Activated naive CD4-positive, alpha-beta T cell treated with anti-CD3 and anti-CD28 coated beads, Interleukin-2, amount 50 U/mL, for 72 hours (primary cell): Measurements from ENCODE around the gene HK3. TPM values are rescaled to one million over a fixed set of nuclear protein-coding genes. Genes with fewer than 3 reads are reported as not detected.

ENCODE experiments used
- ATAC-seq, 2 donors: fragments of 150-1000 bp; cut with Tn5 transposase; 2 replicates each; pipeline ENCODE4 v1.10.0; 2021; ENCODE audit warnings: mild to moderate bottlenecking in 2 of 2, moderate library complexity in 2 of 2
- DNase-seq, 2 donors: peaks; one replicate each; pipeline ENCODE4 v3.0.0; 2021 to 2022; ENCODE audit warnings: low spot score in 2 of 2
- H3K27ac Mint-ChIP-seq, 2 donors: one replicate each; pipeline ENCODE4 v1.8.0; 2022; ENCODE audit warnings: mild to moderate bottlenecking in 2 of 2, mixed read lengths in 2 of 2
- H3K36me3 Mint-ChIP-seq, 2 donors: one replicate each; pipeline ENCODE4 v1.8.0; 2022; ENCODE audit warnings: mixed read lengths in 2 of 2
- H3K9me3 Mint-ChIP-seq, 2 donors: one replicate each; pipeline ENCODE4 v1.8.0; 2022; ENCODE audit warnings: mixed read lengths in 2 of 2
- total RNA-seq, 2 donors: library from RNA; stranded (reverse); gene quantifications; one replicate each; pipeline ENCODE4 v1.2.3, GENCODE V29; 2022

HK3 gene
- total RNA-seq, 2 donors from 2014 or later, result 0.11 to 0.27 TPM

DNA sequence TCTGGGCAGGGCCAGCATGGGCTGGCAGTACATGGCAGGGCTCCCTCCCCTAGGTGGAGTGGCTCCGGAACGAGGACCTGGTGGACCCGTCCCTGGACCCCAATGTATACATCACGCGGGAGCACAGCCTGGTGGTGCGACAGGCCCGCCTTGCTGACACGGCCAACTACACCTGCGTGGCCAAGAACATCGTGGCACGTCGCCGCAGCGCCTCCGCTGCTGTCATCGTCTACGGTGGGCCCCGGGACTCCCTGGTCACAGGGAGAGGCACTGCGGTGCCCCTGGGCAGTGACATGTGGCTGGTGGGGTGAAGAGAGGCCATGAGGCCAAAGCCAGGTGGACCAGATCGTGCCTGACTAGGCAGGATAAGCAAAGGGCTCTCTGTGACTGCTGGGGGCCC lies 30.4 kb downstream of the HK3 start:
- no peak overlapping the region for H3K27ac Mint-ChIP-seq
- H3K36me3 Mint-ChIP-seq, result peaks cover 0 to 8% of the 10 kb centered on the region in 2 donors
- DNase-seq (no peak), ATAC-seq (no peak)
- peaks cover 0 to 5% of the 10 kb centered on the region in 2 donors for H3K9me3 Mint-ChIP-seq

DNA sequence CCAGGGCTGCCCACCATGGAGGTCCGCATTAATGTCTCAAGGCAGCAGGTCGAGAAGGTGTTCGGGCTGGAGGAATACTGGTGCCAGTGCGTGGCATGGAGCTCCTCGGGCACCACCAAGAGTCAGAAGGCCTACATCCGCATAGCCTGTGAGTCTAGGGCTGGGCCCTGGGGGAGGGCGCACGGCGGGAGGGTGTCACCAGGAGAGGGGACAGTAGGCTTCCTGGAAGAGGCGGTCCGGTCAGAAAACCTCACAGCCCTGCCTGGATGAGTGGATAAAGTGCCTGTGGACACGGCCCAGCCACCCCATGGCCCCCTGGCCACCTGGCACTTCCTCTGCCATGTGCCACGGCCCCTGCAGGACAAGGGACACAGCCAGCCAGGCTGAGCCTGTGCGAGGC lies 31.0 kb downstream of the HK3 start:
- ATAC-seq, result no peak
- Mint-ChIP-seq H3K27ac (no peak overlapping the region), H3K36me3 (peaks cover 0 to 2% of the 10 kb centered on the region in 2 donors), H3K9me3 (peaks cover 0 to 2% of the 10 kb centered on the region in 2 donors)
- no peak for DNase-seq

DNA sequence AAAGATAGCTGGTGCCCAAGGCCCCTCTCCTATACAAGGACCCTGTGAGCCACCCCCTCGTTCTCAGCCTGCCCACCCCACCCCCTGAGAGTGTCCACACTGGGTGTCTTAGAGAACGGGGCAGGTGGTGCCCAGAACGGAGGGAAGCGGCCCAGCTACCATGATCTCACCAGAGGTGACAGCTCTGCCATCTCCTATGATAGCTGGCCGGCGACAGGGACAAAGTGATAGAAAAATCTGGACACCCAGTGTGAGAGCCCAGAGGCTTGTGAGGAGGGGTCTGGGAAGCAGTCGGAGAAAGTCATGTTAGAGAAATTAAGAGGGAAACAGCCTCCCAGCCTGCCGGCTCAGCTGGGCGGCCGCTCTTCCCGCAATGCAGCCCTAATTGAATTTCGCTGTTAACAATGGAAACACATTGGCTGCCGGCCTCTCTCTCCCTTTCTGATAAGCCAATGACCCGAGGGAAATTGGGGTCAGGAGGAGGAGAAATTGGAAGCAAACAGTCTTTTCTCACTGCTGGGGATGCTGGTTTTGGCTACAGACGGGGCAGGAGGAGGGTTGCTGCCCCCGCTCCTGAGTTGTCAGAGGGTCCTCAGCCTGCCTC lies 32.3 kb downstream of the HK3 start:
- Mint-ChIP-seq H3K27ac (no peak overlapping the region), H3K36me3 (no peaks in the 10 kb centered on the region), H3K9me3 (no peaks in the 10 kb centered on the region)
- no peak for DNase-seq
- ATAC-seq, result no peak

DNA sequence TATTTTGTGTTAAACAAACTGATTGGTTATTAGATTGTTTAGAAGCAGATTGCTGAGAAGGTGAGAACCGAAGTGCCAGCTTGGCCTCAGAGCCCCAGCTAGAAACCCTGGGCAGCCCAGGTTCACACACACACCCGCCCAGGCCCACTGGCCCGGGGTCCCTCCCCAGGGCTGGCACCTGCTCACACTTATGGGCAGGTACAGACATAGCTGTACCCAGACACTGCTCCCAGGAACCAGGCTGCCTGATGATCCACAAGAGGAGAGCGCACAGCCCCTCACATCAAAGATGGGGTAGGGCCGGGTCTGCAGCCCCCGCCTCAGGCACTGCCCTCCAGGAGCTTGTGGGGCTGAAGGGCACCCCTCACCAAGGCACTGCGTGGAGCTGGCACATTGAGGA lies 33.2 kb downstream of the HK3 start:
- Mint-ChIP-seq H3K9me3 (no peaks in the 10 kb centered on the region), H3K27ac (no peak overlapping the region), H3K36me3 (no peaks in the 10 kb centered on the region)
- DNase-seq (no peak), ATAC-seq (no peak)

DNA sequence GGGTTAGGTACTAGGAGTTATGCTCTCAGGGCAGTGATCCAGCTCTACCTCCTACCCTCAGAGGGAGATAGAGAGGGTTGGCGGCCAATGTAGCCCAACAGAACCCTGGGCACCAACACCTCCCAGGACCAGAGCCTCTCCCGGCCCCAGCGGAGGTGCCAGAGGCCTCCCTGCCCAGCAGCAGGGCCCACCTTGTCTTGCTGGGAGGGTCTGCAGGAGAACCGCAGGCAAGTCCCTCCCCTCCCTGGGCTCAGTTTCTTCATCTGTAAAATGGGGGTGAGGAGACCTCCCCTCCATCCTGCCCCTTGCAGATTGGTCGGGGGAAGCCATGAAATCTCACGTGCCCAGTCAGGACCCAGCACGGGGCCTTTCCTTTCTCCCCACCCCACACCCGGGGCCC lies 34.4 kb downstream of the HK3 start:
- no peak overlapping the region for H3K27ac Mint-ChIP-seq

DNA sequence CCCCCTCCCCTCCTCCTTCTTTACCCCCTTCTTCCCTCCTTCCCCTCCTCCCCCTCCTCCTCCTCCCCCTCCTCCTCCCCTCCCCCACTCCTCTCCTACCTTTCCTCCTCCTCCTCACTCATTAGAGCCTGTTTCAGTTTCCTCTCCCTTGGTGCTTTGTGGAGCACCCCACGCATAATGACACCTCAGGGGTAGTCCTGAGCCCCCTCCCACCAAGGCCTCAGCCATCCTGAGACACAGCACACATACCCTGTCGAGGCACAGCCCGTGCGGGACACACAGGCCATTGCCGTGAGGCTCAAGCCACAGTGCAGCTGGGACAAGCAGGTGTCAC lies 35.4 kb downstream of the HK3 start:
- ATAC-seq (no peak), DNase-seq (no peak)
- Mint-ChIP-seq H3K9me3 (no peaks in the 10 kb centered on the region), H3K36me3 (no peaks in the 10 kb centered on the region), H3K27ac (no peak overlapping the region)

More for the DNA sequence above, 34.4 kb downstream of the HK3 start:
- no peaks in the 10 kb centered on the region for H3K9me3 Mint-ChIP-seq
- no peaks in the 10 kb centered on the region for H3K36me3 Mint-ChIP-seq
- ATAC-seq, result no peak
- DNase-seq, result no peak

DNA sequence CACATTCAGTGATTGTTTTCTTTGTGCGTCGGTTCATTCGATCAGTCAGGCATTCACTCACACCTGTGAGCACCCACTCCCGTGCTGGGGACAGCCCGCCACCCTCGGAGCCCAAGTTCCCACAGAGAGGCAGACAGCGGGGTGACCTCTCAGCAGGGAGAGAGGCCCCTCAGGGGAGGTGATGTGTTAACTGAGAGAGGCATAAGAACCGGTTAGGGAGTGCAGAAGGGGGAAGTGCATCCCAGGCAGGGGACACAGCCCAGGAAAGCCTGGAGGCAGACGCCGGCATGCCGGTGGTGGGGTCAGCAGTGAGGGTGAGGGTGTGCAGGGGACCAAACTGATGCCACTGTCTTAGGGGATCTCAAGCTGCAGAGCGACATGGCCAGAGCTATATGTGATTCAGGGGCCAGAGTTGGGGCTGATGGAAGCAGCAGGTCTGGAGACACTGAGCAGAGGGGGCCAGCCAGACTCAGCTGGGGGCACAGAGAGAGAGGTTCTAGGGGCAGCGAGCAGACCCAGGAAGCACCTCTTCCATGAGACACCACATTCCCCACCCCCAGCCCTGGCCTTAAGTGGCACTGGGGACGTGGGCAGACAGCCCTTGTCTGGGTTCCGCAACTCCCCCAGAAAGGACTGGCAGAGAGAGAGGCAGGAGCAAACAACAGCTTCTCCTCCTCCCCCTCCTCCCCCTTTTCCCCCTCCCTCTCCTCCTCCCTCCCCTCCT lies 35.9 kb downstream of the HK3 start:
- H3K27ac Mint-ChIP-seq, result no peak overlapping the region
- no peaks in the 10 kb centered on the region for H3K36me3 Mint-ChIP-seq
- DNase-seq (no peak), ATAC-seq (no peak)
- no peaks in the 10 kb centered on the region for H3K9me3 Mint-ChIP-seq

DNA sequence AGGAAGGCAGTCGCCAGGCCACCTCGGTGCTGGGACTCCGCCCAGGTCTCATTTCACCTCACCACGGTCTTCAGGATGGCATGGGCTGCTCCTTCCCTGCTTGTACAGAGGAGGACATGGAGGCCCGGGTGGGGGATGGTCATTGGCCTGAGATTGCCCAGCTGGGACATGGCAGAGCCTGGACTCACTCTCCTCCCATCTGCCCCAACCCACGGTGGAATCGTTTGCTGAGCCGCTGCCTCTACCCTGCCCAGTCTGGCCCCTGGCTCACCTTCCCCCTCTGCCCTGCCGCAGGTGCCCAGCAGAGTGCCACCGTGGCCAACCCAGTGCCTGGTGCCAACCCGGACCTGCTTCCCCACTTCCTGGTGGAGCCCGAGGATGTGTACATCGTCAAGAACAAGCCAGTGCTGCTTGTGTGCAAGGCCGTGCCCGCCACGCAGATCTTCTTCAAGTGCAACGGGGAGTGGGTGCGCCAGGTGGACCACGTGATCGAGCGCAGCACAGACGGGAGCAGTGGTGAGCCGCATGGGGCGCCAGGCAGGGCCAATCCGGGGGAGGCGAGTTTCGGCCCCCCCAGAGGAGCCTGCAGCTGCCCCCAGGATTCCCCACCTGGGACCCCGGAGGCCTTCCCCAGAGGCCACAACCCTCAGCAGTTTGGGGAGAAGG lies 36.7 kb downstream of the HK3 start:
- no peak for DNase-seq
- H3K36me3 Mint-ChIP-seq, result no peaks in the 10 kb centered on the region
- ATAC-seq, result no peak
- no peaks in the 10 kb centered on the region for H3K9me3 Mint-ChIP-seq
- H3K27ac Mint-ChIP-seq, result no peak overlapping the region

DNA sequence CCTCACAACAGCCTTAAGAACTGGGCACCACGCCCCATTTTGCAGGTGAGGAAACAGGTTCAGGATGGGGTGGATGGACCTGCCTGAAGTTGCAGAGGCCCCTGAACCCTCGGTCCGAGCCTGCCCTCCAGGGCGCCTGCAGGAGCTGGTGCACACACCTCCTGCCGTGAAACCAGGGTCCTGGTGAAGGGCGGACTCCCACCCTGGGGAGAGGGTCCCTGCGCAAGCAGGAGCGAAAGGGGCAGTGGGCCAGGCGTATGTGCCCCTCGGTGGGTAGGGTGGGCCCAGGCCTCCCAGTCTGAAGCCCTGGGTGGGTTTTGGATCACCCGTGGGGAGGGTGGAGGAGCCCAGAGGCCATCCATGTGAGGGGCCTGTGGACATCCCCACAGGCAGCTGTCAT lies 37.9 kb downstream of the HK3 start:
- Mint-ChIP-seq H3K9me3 (no peaks in the 10 kb centered on the region), H3K36me3 (no peaks in the 10 kb centered on the region), H3K27ac (no peak overlapping the region)
- no peak for ATAC-seq
- no peak for DNase-seq

DNA sequence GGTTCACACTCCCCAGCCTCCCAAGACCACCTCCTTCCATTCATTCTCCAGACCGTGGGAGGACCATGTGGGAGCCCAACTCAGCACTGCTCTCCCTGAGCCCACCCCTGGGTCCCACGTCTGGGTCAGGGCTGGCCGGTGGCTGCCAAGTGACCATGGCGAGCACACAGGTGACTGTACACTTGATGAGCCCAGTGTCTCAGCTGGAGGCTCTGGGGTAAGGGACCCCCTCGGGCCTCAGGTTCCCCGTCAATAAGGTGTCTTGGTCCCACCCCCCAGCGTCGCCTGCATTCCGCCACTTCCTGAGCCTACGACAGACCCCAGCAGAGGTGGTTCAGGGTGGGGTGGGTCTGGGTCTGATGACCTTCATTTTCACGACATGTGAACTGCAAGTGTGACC lies 38.8 kb downstream of the HK3 start:
- H3K9me3 Mint-ChIP-seq, result no peaks in the 10 kb centered on the region
- DNase-seq (no peak), ATAC-seq (no peak)
- no peaks in the 10 kb centered on the region for H3K36me3 Mint-ChIP-seq
- H3K27ac Mint-ChIP-seq, result no peak overlapping the region

DNA sequence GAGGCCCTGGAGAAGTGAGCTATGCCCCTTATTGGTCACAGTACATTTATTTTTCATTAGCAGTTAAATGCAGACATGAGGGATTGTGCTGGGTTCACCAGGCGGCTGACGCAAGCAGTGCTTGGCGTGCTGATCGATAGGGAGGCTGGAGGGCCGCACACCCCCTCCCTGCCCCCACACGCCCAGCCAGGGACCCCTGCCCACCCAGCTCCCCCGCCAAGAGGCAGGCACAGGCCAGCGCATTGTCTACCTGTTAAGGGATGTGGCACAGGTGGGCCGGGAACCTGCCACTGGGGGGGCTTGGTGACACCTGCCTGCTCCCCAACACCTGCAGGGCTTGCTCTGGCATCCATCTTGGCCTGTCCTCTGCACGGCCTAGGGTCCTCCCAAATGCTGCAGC lies 39.2 kb downstream of the HK3 start:
- no peaks in the 10 kb centered on the region for H3K36me3 Mint-ChIP-seq
- DNase-seq, result no peak
- no peak overlapping the region for H3K27ac Mint-ChIP-seq
- H3K9me3 Mint-ChIP-seq, result no peaks in the 10 kb centered on the region
- ATAC-seq, result no peak

DNA sequence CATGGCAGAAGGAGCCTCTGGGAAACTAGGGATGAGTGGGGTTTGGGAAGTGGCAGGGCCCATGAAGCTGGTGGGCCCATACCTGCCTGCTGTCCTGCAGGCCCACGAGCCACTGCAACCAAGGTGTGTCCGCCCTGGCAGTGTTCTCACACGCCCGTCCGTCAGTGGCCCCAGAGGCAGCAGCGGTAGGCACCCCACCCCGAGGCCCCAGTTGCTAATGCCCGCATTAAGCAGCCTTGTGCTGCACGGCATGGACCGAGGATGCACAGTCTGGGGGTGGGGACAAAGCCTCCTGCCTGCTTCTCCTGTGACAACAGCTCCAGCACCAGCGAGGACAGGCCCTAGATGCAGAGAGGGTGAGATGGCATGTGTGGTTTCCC lies 41.3 kb downstream of the HK3 start:
- Mint-ChIP-seq H3K9me3 (no peaks in the 10 kb centered on the region), H3K27ac (no peak overlapping the region), H3K36me3 (no peaks in the 10 kb centered on the region)
- DNase-seq (no peak), ATAC-seq (no peak)

DNA sequence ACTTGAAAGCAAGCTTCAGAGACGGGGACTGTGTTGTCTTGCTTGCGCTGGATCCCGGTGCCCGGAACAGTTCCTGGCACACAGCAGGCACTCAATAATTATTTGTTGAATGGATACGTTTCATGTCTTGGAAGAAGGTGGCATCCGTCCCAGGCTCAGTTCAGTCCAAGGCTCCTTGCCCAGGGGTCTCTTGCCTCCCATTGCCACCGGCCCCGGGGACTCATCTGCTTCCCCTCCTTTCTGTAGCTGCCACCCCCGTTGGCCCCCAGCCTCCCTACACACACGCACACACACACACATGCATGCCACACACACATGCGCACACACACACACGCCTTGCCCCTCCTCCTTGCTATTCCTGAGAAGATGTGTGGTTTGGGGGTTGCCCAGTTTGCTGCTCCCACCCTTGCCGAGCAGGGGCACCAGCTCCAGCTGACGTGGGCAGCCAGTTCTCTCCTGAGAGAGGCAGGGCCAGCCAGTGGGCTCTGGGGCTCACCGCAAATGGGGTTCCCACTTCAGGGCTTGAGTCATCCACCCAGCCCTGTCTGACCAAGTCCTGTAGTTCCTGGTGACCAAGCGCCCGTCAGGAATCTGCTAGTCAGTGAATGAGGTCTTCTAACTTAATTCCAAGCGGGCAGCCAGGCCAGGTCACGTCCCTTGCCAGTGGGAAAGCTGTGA lies 41.8 kb downstream of the HK3 start:
- no peak overlapping the region for H3K27ac Mint-ChIP-seq
- DNase-seq (no peak), ATAC-seq (no peak)
- H3K9me3 Mint-ChIP-seq, result no peaks in the 10 kb centered on the region
- H3K36me3 Mint-ChIP-seq, result no peaks in the 10 kb centered on the region

DNA sequence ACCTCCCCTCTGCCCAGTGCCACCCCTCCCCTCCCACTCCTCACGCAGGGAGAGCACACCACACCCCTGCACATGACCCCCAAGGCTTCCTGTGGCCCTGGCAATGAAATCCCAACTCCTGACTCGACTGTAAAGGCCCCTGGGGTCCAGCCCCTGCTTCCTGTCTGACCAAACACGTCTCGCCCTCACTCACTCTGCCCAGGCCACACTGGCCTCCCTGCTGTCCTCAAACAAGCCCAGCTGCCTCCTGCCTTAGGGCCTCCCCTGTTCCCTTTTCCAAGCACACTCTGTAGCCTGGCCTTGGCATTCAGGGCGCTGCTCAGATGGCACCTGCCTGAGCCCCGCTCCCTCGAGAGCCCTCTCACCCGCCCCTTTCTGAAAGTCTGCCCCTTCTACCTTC lies 42.4 kb downstream of the HK3 start:
- Mint-ChIP-seq H3K9me3 (no peaks in the 10 kb centered on the region), H3K36me3 (no peaks in the 10 kb centered on the region), H3K27ac (no peak overlapping the region)
- DNase-seq (no peak), ATAC-seq (no peak)

DNA sequence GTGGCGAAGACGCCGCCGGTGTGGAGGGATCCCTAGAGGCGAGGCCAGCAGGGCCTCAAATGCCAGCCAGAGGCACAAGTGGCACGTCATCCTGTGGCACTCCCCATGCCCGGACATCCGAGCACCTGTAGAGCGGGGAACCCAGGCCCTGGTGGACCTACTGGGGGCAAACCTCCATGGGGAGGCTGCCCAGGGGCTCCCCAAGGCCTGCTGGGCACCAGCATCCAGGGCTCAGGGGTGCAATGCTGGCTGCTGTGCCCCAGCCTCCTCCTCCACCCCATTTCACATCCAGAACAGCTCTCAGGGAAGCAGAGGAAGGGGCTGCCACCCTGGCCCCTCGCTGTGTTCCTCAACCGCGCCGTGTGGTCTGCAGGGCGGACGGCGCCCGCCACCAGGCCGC lies 43.5 kb downstream of the HK3 start:
- ATAC-seq (no peak), DNase-seq (no peak)
- Mint-ChIP-seq H3K27ac (no peak overlapping the region), H3K9me3 (no peaks in the 10 kb centered on the region), H3K36me3 (no peaks in the 10 kb centered on the region)

DNA sequence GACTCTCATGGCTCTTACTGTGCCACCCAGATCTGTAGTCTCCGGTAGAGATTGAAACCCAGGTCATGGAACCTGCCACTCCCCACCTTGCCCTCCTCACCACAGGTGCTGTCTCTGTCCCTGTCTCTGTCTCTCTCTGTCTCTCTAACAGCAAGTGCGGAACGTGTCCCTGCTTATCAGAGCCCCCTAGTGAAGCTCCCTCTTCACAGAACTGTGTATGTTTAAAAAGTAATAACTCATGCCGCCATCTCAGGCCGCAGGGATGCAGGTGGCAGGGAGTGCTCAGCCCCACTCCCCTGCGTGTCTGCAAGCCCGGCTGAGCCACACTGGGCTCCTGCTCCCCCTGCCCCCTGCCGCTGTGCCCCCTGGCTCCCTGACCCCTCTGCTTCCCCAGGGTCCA lies 45.0 kb downstream of the HK3 start:
- ATAC-seq, result no peak
- Mint-ChIP-seq H3K36me3 (no peaks in the 10 kb centered on the region), H3K27ac (no peak overlapping the region), H3K9me3 (no peaks in the 10 kb centered on the region)
- no peak for DNase-seq

DNA sequence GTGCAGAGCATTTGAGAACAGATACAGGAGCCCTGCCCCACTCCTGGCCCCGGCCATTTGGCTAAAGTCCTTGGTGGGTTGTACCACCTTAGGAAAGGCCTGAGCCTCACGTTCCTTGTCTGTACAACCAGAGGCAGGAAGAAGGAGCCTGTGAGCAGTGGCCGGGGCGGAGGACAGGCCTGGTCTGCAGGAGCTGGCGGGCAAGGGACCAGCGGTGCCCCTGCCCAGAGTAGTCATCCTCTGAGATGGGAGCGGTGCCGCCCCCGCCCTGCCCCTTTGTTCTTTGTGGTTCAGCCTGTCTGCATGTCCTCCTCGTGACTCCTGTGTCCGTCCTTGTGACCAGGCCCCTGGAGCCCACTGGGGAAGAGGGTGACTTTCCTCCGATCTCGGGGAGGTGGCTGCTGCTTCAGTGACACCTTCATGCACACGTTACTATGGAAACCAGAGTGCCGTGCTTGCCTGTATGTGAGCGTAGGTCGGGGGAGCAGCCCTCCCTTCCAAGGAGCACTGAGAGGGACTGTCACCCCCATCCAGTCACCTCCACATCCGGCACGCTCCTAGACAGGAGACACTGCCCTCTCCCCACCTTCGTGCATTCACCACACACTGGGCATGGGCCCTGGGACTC lies 45.9 kb downstream of the HK3 start:
- no peak overlapping the region for H3K27ac Mint-ChIP-seq
- H3K9me3 Mint-ChIP-seq, result no peaks in the 10 kb centered on the region
- ATAC-seq (no peak), DNase-seq (no peak)
- no peaks in the 10 kb centered on the region for H3K36me3 Mint-ChIP-seq
